NCI-H187 treated with DMSO at 0.1 percent for 48 hours (cell line): ENCODE results near the gene INTS7.
"Not testable (repeated sequence)": the region's sequence is repeated elsewhere in the genome, so short reads cannot be mapped to it uniquely, and the experiment has no call there.

Experiments used
- DNase-seq: peaks from one replicate; lab custom pipeline; 2025; lab: John Stamatoyannopoulos, UW

The INTS7 gene

GRCh38 chr1:212037900-212038299 lies 2.5 kb upstream of the INTS7 start:
- no peak for DNase-seq

GRCh38 chr1:212035835-212036605 lies 663 bp upstream of the INTS7 start:
- no peak for DNase-seq

DNA sequence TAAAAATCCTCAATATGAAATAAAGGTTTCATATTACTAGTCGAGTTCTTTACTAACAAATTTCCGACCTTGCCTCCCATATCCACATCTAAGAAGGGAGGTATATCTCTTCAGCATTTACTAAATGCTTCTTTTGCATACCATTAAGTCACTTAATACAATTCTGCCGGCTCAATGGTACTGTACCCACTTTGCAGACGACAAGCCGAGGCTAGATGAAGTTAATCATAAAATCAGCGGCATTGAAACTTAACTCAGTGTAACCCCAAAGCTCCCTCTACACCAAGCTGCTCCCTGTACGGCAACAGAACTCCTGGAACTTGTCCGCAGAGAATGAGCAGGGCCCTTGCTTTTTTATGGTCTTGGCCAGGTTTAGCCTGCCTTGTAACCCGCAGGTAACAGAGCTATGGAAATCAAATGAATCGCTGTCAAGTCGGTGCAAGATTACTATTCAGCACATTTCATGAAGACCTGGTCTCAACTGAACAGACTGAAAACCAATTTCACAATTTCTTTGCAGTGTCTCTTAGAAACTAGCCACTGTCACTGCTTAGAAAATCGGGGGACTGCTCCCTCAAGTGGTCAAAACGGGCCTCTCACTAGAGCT lies 738 bp downstream of the INTS7 start:
- no peak for DNase-seq

DNA sequence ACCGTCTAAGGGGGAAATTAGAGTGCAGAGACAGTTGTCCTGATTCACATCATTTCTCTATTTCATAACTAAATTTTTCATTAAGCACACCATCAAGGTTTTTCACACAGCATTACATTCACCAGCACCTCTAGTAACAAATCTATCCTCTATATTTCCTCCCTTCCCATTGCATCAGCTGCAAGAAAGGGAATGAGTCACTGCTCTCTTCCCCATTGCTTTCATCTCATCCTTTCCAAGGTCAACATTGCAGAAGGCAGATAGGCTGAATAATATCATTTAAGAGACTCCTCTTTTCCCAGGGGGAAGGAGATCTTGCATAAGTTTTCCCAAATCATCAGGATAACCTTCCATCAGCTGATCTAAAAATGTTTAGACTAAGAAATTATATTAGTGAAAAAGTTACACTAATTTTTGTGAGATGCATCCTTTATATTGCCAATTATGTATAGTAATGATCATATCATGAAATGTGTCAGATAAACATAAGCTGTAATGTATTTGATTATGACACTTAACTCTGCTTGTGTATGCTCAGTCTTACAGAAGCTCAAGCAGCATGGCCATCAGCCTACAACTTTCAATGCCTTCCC lies 4.3 kb downstream of the INTS7 start:
- no peak for DNase-seq

DNA sequence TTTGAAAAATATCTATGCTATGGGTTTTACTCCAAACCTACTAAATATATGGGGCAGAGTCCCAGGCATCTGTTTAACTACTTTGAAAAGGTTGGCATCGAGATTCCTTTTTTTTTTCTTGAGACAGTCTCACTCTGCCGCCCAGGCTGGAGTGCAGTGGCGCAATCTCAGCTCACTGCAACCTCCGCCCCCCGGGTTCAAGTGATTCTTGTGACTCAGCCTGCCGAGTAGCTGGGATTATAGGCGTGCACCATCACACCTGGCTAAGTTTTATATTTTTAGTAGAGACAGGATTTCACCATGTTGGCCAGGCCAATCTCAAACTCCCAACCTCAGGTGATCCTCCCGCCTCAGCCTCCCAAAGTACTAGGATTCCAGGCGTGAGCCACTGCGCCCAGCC lies 7.6 kb downstream of the INTS7 start:
- DNase-seq: not testable (repeated sequence)

DNA sequence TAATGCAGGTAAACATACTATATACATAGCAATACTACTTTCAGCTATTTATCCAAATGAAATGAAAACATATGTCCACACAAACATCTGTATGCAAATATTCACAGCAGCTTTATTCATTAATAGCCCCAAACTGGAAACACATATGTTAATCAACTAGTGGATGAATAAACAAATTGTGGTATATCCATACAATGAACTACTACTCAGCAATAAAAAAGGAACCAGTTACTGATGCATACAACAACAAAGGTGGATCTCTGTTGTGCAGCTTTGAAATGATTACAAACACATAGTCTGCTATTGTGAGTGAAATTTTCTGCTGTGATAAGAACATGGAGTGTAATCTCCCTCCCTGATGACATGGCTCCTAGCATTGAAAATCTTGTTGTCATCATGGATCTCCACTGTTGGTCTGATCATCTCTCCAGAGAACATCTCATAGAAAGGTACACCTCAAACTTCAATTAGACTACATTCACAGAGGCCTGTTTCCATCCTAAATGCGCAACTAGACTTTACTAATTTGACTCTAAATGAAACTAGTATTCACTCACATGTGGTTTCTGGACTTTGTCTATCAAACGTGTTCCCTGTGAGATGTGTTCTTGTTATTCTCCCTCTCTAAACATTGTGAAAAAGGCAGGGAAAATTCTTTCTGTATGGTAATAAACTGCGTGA lies 10.7 kb downstream of the INTS7 start:
- no peak for DNase-seq

GRCh38 chr1:212022908-212023307 lies 12.4 kb downstream of the INTS7 start:
- not testable (repeated sequence) for DNase-seq

- no peak for DNase-seq
These were observed 13.8 kb downstream of the INTS7 start for GRCh38 chr1:212021563-212021962.

GRCh38 chr1:212020975-212021374 lies 14.4 kb downstream of the INTS7 start:
- DNase-seq: no peak

- DNase-seq: no peak
These were observed 21.7 kb downstream of the INTS7 start for GRCh38 chr1:212013672-212014071.

DNA sequence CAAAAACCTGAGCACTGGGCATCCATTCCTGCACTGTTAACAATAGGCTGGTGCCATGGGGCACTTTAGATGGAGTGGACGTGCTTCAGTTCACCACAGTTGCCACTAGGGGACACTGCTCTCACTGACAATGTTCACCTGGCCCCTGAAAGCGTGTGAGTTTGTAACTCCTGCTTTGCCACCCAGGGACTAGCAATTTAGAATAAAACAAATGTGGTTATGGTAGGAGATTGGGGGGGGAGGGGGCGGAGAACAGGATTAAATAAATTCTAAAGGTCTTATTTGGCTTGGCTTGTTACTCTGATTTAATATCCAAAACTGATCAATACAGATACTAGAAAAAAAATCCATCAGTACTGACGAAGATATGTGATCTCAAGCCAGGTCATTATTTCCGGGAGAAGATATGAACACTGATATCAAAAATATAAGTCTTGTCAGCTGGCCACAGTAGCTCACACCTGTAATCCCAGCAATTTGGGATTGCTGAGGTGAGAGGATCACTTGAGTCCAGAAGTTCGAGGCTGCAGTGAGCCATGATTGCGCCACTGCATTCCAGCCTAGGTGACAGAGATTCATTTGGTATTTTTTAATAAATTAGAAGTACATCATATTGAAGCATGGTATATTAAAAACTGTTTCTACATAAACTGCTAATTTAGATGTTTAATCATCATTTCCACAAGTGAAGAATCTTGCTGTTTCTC lies 23.2 kb downstream of the INTS7 start:
- DNase-seq: no peak

DNA sequence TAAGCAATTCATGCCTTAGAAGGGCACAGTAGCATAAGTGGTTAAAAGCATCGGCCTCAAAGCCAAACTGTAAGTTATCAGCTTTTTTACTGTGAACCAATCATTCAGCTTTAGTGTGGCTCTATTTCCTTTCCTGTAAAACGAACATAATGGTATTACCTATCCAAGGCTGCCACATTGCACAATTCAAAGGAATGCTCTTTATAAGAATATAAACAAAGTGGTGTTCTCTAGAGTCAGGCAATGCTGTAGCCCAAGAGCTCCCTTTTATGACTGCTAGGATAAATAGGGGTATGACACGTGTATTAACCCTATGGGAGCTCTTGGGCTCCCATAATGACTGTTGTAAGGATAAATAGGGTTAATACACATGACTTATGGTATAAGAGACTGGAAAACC lies 25.4 kb downstream of the INTS7 start:
- DNase-seq: no peak

DNA sequence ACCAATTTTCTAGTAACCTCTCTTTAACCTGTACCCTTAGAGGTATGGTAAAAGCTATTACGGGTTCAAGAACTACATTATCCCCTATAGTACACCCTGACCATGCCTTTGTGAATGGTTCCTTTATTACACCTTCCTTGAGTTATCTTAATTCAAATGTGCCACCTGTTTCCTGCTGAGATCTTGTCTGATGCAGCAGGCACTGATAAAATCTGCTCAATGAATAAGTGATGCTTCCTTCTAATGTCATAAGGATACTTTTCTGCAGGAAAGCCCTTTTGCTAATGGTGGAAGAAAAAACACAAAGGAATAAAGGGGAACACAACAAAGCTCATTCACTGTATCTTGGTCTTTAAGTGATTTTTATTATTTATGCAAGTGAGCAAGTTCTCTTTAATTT lies 25.8 kb downstream of the INTS7 start:
- DNase-seq: no peak

DNA sequence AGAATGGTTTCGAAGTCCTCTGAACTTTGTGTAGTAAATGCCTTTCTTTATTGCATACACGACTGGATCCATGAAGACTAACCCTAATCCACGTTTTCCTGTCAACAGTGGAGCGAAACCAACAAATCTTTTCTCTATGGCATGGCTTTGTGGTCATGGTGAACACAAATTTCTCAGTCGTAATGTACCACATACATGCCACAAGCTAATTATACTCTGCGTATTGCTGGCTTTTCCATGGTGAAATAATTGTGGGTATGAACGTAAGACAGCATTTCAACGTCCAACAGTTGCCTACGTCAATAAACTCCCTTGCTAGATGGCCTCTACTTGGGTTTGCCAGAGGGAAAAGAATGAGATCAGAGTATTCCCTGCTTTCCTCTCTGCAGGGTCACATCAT lies 27.5 kb downstream of the INTS7 start:
- no peak for DNase-seq

- no peak for DNase-seq
These were observed 28.2 kb downstream of the INTS7 start for GRCh38 chr1:212007178-212007577.

DNA sequence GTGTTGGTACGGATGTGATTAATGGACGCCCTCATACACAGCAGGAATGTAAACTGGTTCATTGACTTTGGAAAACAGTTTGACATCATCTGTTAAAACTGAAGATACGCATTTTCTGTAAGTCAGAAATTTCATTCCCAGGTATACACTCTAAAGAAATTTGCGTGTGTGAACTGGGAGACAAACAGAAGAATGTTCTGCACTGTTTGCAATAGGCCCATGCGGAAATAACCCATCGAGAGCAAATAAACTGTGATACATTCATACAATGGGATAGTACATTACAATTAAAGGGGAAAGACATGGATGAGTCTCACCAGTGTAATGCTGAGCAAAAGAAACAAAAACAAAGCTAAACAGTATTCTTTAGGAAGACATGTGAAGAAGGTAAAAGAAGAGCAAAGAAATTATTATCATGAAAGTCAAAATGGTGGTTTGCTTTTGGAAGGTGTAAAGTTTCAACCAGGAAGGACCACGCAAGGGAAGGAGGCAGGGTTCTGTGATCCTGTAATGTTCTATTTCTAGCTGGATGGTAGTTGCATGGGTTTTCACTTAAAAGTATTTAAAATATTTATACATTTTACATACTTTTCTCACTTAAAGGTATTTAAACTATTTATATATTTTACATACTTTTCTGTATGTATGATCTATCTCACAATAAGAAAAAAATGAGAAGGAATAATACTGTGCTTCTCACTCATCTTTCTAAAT lies 30.3 kb downstream of the INTS7 start:
- no peak for DNase-seq

DNA sequence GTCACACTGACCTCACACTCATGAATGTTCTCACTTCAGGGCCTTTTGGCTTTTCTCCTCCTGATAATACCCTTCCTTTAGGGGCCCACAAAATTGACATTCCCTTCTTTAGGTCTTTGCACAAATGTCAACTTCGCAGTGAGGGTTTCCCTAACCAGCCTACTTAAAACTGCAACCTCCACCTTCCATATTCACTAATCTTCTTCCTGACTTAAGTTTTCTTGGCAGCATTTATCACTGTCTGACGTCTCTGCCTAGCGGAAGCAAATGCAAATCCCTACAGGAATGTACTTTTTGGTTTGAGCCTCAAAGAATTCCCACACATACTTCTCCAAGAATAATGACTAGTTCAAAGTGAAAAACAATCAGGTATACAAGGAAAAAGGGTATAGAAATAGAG lies 32.8 kb downstream of the INTS7 start:
- DNase-seq: no peak

GRCh38 chr1:211997426-211997825 lies 37.9 kb downstream of the INTS7 start:
- not testable (repeated sequence) for DNase-seq

GRCh38 chr1:211991695-211992094 lies 43.7 kb downstream of the INTS7 start:
- DNase-seq: no peak

- no peak for DNase-seq
These were observed 48.6 kb downstream of the INTS7 start for GRCh38 chr1:211986628-211987254.
